CMK (cell line): ENCODE data around the gene GALNT14.
"Not testable (repeated sequence)": the region's sequence is repeated elsewhere in the genome, so short reads cannot be mapped to it uniquely, and the experiment has no call there.

Experiments used
- DNase-seq: peaks from one replicate; pipeline ENCODE4 v3.0.0-alpha.2; 2010; ENCODE audit warnings: low read depth

GALNT14 gene

DNA sequence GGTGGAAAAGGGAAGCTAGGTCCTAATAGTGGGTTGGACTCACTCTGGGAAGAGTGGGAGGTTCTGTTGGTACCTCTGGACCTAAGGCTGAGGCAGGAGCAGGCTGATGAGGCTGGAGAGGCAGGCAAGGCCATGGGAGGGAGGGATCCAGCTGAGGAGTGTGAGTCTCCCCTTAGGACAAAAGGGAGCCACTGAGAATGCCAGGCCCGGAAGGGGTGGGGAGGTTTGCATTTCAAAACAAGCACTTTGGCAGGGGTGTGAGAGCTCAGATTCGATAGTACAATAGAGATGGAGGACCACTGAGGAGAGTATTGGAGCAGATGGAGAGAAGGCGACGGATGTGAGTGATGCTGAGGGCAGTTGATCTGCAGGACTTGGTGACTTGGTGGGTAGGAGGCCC is 198.9 kb downstream of the GALNT14 start:
- DNase-seq: no peak

DNA sequence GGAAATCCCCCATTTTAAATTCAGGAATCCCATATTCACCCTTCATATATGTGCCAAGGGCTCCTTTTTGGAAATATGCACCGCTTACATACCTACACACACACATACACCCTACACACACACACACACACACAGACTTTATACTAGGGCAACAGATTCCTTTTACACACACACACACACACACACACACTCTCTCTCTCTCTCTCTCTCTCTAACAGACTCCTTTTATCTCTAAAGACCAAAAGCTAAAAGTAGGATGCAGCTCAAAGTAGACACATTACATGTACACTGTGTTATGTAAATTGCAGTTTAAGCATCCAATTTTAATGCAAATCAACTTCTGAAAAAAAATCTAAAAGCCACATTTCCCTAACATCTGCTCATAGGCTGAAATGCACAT is 200.0 kb downstream of the GALNT14 start:
- no peak for DNase-seq

DNA sequence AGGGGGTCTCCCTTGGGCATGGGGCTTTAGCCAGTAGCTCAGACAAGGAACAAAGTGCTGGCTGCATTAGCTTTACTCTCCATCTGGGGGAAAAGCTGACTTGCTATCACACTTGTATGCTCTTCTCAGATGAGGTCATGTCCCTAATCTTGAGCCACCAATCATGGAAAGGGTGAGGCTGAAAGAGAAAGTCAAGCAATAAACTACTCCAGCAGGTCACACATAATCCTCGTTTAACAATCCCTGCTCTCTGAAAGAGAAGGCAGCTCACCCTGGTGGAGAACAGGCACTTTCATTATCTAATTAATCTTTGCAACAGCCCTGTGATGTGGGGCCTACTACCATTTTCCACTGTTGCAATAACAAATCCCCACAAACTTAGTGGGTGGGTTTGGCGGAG is 201.3 kb downstream of the GALNT14 start:
- DNase-seq: no peak

DNA sequence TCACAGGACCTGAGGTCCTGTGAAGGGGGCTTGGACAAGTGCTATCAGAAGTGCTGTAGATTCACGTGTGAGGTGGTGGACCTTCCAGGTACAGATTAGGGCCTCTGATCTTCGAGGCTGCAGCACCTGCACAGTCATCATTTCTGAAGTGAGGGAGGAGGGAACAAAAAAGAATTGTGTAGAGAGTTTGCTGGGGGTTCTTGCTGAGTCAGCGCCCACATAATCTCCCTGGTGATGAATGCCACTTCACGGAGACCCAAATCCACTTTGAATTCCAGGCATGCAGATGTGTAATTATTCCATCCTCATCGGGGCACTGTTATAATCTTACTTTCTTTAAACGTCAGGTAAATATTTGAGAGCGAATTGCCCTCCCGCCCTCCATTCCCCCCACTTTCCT is 202.4 kb downstream of the GALNT14 start:
- no peak for DNase-seq

DNA sequence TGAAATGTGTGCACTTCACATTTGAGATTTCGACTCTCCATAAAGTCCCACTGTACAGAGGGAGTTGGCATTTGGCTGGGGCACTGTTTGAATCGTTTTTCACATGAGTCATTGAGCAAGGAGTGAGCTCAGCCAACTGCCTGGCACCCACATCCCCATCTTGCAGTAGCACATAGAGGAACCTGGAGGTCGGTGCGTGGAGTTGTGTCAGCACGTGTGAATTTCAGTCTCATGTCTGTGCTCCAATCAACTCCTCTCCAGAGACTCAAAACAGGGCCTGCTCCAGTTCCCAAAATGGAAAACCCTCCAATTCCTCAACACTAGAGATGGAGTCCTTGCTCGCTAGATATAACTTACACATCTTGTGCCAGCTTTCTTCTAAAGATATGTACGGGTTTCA is 204.2 kb downstream of the GALNT14 start:
- no peak for DNase-seq

DNA sequence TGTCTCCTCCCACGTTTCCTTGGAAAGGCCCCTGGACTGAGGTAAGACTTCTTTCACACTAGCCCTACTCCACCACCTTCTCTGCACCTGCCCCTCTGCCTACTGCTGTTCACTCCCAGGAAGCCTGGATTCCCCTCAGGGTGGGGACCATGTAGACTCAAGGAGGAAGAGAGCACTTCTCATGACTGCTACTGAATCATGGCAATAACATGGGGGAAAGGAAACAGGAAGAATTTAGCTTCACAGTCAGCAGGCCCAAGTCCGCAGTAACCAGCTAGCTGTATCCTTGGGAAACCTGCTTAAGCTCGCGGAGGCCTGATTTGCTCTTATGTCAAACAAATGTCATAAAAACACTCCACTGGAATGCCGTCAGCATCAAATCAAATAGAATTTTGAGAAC is 204.7 kb downstream of the GALNT14 start:
- DNase-seq: no peak

DNA sequence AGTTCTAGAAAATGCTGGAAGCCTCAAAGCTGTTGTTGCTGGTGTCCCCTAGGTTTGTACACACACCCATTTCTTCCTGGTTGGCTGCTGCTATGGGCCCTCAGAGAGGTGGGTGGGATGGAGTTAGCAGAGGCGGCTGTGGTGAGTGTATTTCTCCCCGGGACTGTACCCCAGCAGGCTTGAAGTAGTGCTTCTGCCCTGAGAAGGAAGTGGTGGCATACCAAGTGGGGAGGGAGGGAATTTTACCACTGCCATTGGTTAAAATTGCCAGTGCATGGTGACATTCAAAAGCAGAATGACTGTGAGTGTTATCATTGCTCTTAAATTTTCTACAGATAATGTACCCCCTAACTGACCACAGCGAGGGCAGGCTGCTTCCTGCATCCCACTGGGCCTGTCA is 205.4 kb downstream of the GALNT14 start:
- peak; percentile 27 for DNase-seq

DNA sequence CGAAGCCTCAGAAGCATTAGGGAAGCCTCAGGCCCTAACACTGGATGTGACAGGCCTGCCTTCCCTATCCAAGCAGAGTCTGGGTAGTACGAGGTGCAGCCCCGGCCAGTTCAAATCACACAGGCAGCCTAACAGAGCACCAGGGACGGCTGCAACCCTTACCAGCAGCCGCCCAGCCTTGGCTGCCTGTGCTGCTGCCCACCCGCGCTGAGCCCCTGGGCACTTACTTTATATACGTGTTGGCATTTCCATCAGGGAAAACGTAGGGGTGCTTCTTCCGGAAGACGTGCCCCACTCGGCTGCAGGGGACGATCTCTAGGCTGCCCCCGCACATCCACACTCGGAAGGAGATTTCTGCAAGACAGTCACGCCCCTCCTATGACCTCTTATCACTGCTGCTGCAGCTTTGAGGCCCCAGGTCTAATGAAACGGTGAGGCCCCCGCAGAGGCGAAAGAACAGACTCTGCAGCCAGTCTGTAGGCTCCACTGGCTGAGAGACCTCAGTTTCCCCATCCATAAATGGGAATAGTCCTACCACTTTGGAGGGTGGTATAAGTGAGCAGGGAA is 206.3 kb downstream of the GALNT14 start:
- DNase-seq: peak; percentile 34

DNA sequence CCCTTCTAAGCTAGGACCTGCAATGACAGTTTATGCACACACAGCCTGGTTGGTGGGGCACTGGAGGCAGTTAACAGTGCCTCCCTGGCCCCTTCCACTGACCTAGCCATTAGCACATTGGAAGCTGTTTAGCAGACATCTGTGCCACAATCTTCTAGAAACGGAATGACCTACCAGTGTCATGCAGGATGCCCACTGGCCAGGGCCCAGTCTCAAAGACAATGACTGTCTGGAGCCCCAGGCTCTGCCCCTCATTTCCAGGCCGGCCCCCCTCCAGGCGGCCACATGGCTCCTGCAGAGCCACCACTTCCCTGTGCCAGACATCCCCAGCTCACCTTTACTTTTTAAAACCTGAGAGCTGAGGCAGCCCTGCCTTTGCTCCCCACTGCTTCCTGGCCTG is 207.5 kb downstream of the GALNT14 start:
- no peak for DNase-seq

DNA sequence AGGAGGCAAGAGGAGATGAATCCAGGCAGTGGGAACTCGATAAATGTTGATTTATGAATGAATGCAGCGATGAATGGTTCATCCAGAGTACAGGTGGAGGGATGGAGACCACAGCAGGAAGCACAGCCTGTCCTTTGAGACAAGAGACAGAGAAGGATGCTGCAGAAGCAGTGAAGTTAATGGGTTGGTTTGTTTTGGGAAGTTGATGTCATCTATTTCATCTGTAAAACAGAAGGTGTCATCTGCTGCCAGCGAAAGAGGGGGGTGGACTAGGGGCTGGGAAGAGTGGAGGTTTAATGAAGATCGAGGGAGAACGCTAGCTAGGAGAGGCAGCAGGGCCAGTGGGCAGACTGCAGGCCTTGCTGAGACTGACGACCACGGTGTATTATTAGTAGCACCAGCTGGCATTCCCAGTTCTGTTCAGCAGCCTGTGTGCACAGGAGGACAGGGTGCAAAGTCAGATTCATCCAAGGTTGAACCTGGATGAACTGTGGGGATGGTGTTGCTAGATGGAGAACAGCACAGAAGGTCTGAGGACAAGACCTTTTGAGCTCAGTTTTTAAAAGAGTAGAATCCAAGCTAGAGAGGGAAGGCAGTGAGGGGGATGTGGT is 210.7 kb downstream of the GALNT14 start:
- no peak for DNase-seq

DNA sequence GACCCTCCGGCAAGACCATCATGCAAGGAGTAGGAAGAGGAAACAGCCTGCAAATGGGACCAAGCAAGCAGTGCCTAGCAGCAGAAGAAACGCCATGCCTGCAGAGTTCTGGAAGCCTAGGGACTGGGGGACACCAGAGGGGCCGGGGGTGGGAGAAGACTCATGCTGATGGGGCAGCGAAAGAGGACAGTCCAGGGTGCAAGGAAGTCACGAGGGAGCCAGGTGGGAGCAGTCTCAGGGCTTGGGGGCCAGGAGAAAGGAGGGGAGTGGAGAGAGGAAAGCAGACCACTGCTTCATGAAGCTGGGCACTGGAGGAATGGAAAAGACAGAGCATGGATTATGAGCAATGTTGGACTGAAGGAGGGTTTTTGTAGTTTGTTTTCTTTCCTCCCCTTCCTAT is 211.6 kb downstream of the GALNT14 start:
- DNase-seq: no peak

DNA sequence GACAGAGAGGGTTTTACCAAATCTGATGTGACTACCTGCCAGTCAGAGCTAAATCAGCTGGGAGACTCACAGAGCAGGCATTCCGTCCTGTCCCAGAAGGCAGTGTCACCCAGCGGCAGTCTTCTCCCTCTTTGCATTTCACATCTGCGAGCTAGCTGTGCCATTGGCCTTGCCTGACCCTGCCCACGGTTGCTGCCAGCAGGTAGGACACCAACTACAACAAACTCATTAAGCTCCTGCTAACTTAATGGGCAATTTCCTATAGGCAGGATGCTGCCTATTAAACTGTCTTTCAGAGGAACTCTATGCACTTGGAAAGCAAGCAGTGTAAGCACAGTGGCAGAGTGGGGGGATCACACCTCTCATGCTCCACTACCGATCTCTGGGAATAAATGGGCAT is 214.6 kb downstream of the GALNT14 start:
- no peak for DNase-seq

DNA sequence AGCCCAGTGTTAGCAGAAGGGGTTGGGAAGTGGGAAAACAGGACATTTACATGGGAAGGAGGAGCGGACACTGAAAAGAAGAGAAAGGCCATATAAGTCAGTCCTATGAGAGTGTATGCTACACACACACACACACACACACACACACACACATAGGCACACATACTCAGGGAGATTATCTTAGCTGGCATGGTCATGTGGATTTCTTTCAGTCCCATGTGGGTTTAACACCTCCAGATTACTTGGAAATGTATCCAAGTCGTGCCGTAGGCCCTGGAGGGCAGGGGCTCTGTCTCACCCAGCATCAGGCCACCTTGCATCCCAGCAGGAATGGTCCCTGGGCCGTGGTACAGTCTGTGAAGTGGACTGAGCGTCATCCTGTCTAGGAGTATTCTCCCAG is 217.7 kb downstream of the GALNT14 start:
- DNase-seq: no peak

DNA sequence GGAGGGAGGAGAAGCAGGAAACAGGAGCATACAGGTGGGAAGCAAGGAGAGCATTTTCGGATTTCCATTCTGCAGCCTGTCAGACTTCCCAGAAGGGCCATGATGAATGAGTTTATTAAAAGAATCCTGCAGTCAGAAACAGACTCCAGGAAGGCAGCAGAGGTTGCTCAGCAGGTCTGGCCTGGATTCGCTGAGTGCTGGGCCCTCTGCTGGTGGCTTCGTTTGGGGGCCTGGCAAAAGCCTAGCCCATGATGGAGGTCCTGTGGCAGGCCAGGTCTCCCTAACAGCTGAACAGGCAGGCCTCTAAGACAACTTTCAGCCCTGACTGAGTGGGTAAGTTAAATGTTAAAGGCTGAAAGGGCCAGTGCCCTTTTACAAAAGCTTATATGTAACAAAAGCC is 222.8 kb downstream of the GALNT14 start:
- DNase-seq: no peak

DNA sequence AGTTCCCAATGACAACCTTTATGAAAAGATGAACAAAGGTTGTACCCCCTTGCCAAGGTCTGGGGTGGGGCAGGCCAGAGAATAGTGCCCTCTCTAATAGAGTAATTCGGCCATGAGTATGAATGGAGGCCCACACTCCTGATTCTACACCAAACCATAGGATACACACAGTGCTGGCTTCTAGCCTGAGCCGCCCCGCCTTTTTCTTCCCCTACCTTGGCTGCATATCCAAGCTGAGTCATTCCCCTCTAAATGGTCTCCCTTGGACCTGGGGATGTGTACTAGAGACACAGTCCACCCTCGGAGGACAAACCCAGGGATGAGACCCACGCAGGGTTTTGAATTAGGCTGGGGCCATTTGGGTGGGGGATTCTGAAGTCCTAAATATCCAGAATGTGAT is 223.8 kb downstream of the GALNT14 start:
- DNase-seq: no peak

DNA sequence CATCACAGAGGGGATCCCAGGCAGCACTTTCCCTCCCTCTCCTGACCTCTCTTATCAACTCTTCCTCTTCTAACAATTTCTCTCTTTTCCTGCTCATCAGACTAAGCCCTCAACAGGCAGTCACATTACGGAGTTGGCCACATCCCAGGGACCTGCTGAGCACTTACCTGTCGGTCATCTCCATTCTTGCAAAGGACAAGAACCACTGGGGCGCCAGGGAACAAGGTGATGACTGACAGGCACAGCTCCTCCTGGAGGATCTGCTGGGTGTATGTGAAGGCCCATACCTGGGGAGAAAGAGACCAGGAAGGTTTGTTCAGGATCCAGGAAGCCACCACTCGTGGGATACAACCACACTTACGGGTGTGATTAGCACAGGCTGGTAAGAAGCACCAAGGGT is 226.2 kb downstream of the GALNT14 start:
- DNase-seq: no peak

DNA sequence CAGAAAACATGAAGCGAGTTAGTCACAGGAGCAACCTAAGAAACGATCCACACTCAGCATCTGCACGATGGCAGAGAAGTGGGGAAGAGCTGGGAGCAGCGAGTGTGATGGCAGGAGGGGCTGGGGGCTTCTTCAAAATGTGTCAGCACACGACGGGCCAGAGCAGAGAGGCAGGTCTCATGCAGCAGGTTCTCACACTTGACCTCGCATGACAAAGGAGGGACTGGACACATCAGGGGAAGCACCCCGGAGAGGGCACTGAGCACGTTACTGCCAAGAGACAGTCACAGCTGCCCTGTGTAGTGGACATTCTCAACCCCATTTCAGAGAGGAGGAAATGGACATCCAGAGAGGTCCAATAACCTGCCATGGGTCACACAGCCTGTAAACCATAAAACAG is 226.9 kb downstream of the GALNT14 start:
- DNase-seq: no peak

DNA sequence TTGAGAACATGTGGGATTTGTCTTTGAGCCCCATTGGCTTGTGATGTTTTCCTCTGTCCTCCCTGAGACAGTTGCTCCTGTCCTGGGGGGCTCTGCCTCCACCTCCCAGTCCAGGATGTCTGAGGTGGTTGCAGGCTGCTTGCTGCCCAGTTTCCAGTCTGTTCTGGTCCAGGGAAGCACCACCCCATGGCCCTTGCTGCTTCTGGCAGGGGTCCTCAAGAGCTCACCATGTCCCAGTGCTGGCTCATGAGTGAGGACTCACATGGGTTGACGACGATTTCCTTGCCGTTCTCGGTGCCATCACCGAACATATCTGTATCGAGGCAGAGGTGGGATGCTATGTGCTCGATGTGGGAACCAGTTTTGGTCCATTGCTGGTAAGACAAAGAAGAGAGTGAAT is 227.6 kb downstream of the GALNT14 start:
- no peak for DNase-seq

DNA sequence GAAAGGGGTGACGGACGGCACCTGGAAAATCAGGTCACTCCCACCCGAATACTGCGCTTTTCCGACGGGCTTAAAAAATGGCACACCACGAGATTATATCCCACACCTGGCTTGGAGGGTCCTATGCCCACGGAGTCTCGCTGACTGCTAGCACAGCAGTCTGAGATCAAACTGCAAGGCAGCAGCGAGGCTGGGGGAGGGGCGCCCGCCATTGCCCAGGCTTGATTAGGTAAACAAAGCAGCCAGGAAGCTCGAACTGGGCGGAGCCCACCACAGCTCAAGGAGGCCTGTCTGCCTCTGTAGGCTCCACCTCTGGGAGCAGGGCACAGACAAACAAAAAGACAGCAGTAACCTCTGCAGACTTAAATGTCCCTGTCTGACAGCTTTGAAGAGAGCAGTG is 233.8 kb downstream of the GALNT14 start:
- DNase-seq: not testable (repeated sequence)

DNA sequence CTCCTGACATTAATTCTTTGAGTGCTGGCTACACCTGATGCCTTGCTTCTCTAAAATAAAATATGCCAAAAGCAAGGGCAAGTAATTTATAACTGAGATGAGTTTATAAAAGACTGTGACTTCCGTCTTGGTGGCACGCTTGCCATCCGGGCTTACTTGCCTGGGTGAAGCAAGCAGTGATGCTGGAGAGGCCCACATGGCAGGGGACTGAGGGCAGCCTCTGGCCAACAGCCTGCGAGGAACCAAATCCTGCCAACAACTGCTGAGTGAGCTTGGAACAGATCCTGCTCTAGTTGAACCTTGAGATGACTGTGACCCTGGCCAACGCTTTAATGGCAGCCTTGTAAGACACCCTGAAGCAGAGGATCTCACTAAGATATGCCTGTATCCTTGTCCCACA is 234.9 kb downstream of the GALNT14 start:
- no peak for DNase-seq

DNA sequence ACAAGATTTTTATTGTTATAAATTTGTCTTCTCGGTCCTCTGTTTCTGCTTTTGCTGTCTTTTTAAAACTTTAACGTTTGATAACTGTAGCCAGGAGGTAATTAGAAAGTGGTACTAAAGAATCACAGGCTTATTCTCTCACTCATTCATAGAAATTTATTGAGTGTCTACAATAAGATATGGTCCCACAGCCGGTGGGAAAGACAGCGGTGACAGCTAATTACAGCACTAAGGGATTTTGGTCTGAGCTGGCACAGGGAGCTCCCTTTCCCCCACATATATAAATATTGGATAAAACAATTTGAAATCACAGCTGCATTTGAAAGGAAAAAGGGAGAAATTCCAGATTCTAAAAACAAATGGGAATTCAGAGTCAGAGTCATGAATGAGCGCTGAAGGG is 237.9 kb downstream of the GALNT14 start:
- no peak for DNase-seq

DNA sequence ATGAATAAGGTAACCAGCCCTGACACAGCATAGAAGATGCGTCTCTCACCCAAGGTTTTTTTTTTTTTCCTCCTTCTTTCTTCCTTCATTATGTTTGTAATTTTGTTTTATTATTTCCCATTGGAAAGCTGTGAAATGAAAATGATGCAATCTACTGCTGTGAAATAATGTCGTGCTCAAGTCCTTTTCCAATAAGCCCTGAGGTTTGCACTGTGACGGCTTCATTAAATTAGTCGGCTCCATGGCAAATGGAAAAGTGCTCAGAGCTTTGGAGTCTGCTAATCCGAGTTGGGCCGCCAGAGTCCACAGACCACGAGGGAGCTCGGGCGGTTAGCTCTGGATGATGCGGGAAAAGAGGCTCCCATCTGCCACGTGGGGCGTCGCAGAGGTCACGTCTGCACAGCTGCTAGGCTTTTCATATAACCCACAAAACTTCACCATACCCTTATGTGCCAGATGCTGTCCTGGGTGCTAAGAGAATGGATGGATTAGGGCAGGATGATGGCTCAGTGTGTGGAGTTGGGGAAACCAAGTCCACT is 238.7 kb downstream of the GALNT14 start:
- no peak for DNase-seq

DNA sequence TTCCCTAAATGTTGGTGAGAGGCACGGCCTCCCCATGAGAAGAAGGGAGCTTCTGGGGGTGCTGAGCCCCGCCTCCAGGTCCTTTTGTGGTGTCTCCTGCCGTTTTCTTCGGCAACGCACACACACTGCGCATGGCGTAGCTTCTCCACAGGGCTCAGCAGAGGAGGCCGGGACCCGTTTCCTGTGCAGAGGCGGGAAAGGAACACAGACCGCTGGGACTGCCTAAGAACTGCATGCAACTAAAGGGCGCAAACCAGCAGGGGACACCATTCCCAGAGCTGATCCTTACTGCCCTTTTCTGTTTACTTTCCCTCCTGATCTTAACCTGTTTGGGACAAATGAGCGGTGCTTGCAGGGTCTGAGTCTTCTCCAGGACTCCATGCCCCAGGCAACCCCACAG is 240.7 kb downstream of the GALNT14 start:
- no peak for DNase-seq

DNA sequence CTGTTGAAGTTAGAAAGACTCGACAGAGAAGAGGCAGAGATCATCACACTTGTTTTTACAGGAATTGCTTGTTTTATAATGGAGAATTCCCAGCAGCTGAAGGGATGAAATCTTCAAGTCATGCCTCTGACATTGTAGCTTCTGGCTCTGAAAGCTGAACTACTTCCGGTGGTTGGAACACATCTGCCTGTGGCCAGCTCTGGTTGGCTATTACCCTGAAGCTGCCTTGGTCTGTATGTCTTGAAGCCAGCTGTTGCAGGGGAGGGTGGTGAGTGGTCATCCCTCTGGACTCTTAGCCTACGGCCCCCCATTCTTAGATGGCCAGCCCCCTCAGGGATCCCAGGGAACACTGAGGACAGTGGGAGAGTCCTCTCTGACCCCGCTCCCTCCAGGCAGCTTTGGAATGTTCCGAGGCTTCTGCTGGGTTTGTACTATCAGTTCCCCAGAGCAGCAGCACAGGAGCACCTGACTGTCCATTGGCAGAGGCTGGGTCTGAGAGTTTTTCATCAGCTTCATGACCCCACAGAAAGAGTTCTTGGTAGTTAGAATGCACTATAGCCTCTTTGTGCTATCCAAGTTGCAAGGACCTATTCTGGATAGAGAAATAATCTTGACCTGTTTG is 243.6 kb downstream of the GALNT14 start:
- DNase-seq: no peak
